GM18505 (cell line): ENCODE measurements around the gene GLP1R.

Experiments used
- ATAC-seq: cut with Tn5 transposase; IDR thresholded peaks from one replicate; pipeline ENCODE4 v1.9.1; 2021; ENCODE audit not compliant: unreplicated experiment
- POLR2A ChIP-seq: IDR thresholded peaks from 4 replicates; pipeline ENCODE4 v1.6.1; 2011; ENCODE audit warnings: borderline replicate concordance; ENCODE audit not compliant: insufficient read depth, insufficient read length; ENCODE audit errors: extremely low read depth

GLP1R gene

GRCh38 chr6:39053016-39053624 is 4.5 kb downstream of the GLP1R start:
- ATAC-seq = no peak
- no peak for TF ChIP-seq POLR2A

GRCh38 chr6:39053854-39054576 is 5.4 kb downstream of the GLP1R start:
- TF ChIP-seq POLR2A = no peak
- ATAC-seq = no peak

- no peak for TF ChIP-seq POLR2A
- ATAC-seq = no peak
Observed at GRCh38 chr6:39054577-39055142, 6.1 kb downstream of the GLP1R start.

- ATAC-seq = no peak
- TF ChIP-seq POLR2A = no peak
Observed at GRCh38 chr6:39055661-39056060, 7.1 kb downstream of the GLP1R start.

GRCh38 chr6:39056191-39056590 is 7.6 kb downstream of the GLP1R start:
- ATAC-seq = no peak
- TF ChIP-seq POLR2A = no peak

- ATAC-seq = no peak
- no peak for TF ChIP-seq POLR2A
Observed at GRCh38 chr6:39056681-39057080, 8.1 kb downstream of the GLP1R start.

- ATAC-seq = no peak
- TF ChIP-seq POLR2A = no peak
Observed at GRCh38 chr6:39057251-39058155, 8.9 kb downstream of the GLP1R start.

- TF ChIP-seq POLR2A = no peak
- ATAC-seq = no peak
Observed at GRCh38 chr6:39058471-39059147, 10.0 kb downstream of the GLP1R start.

- ATAC-seq = no peak
- TF ChIP-seq POLR2A = no peak
Observed at GRCh38 chr6:39059496-39060310, 11.1 kb downstream of the GLP1R start.

GRCh38 chr6:39060467-39061160 is 12.0 kb downstream of the GLP1R start:
- no peak for ATAC-seq
- no peak for TF ChIP-seq POLR2A

- ATAC-seq = no peak
- TF ChIP-seq POLR2A = no peak
Observed at GRCh38 chr6:39061182-39061581, 12.6 kb downstream of the GLP1R start.
